ENCODE data around the gene GOLGA6B.
"Not testable (repeated sequence)": the region's sequence is repeated elsewhere in the genome, so short reads cannot be mapped to it uniquely, and the experiment has no call there.

GOLGA6B gene, protein sequence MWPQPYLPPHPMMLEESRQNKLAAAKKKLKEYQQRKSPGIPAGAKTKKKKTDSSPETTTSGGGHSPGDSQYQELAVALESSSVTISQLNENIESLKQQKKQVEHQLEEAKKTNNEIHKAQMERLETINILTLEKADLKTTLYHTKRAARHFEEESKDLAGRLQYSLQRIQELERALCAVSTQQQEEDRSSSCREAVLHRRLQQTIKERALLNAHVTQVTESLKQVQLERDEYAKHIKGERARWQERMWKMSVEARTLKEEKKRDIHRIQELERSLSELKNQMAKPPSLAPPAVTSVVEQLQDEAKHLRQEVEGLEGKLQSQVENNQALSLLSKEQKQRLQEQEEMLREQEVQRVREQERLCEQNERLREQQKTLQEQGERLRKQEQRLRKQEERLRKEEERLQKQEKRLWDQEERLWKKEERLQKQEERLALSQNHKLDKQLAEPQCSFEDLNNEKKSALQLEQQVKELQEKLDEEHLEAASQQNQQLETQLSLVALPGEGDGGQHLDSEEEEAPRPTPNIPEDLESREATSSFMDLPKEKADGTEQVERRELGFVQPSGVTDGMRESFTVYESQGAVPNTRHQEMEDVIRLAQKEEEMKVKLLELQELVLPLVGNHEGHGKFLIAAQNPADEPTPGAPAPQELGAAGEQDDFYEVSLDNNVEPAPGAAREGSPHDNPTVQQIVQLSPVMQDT

DNA sequence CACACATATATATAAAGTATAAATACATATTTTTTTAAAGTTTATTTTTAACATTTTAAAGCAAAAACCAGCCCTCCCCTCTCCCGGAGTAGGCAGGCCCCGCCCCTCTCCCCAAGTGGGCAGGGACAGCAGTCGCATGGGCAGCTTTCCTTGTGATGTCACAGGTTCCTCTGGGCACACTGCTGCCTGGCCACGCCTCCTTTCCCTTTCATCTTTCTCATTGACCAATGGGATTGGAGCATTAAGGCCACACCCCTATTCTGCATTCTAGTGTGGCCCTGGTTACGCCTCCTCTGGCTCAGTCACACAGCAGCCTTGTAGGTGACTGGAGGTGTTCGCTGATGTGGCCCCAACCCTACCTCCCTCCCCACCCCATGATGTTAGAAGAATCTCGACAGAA, at the start of gene GOLGA6B:
TSS of gene GOLGA6B (plus strand) at position 301 of the 400 bp plus-strand sequence. CDS start at position 342, 41 bp downstream.
- DNase-seq (ENCODE audit: low read depth in 2 of 2) = not testable (repeated sequence)

- no peak for DNase-seq (ENCODE audit: low read depth in 2 of 2)
Measured at GRCh38 chr15:72604794-72605193, 49.7 kb upstream of the GOLGA6B start.

DNA sequence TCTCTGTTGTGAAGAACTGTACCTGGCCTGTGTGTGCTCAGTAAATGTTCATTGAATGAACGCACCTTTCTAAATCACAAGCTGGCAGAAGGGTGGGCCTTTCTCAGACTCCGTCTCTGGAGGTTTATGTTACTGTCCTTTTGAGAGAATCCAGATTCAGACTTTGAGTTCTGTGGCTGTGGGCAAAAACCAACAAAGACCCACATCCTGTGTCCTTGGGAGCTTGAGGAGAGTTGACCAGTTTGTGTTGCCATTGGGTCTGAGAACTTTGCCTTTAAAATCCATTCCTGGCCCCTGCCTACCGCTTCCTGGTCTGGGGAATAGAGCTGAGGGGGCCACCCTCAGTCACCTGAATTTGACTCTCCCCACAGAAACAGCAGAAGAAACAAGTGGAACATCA, 46.4 kb upstream of the GOLGA6B start:
- not testable (repeated sequence) for DNase-seq (ENCODE audit: low read depth in 2 of 2)

GRCh38 chr15:72609862-72610261, 44.6 kb upstream of the GOLGA6B start:
- no peak for DNase-seq (ENCODE audit: low read depth in 2 of 2)

DNA sequence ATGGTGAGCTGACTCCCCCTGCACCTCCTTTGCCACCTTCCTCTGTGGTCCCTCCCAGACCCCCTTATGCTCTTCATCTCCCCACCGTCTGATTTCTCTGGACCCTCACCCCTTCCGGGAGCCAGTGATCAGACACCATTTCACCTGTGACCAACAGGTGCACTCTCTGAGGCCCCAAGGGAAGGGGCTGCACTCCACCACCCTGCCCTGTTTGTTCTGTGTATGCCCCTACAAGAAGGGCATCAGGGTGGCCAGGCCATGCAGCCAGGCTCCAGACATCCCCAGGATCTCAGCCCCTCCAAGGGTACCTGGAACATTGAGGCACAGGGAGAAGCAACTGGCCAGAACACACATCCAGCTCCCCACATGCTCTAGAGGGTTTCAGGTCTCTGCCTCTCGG, 42.2 kb upstream of the GOLGA6B start:
- DNase-seq (ENCODE audit: low read depth in 2 of 2) = not testable (repeated sequence)

DNA sequence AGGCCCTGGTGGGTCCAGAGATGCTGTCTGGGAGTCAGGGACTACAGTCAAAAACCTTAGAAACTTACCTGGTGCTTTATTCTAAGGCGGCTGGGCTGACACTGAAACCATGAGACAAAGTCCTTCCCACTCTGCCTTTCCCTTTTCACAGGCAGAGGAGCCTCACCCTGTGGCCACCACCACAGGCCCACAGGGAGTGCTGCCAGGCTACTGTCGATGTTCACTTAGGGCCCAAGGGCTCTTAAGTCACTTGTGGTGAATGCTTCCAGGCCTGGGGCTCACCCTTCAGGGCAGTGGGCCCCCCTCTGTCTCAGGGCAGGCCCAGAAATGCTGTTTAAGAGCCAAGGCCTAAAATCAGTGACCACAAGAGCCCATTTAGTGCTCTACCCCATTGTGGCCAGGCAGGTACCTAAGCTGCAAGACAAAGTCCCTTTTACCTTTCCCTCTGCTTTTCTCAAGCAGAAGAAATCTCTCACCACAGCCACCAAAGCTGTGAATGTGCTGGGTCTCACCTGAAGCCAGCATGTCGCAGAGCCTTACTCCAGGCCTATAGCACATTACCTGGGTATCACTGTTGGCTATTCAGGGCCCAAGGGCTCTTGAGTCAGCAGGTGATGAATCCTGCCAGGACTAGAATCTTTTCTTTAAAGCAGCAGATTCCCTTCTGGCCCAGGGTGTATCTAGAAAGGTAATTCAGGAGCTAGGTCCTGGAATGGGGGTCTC, 39.5 kb upstream of the GOLGA6B start:
- DNase-seq (ENCODE audit: low read depth in 2 of 2) = no peak

DNA sequence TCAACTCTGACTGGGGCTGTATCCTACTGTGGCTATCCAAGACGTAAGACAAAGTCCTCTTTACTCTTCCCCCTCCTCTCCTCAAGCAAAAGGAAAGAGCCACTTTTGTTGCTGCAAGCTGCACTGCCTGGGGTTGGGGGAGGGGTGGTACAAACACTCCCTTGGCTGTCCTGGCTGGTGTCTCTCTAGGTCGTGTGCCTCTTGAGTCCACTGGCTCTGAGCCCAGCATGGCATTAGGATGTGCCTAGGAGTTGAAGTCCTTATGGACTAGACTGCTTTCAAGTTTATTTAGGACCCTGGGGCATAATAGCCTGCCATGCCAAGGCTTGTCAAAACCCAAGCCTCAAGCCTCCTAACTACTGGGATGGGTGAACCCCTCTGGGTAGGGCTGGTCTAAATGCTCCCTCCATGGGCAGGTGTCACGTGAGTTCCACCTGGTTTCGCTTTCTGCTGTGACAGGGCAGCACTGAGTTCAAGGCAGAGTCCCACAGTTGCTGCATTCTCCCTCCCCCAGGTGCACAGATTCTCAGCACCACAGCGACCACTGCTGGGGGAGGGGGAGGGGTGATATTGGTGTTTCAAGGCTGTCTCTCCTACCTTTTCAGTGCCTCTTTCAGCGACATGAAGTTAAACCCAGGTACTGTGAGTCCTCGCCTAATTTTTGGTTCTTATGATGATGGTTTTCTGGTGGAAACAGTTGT, 38.8 kb upstream of the GOLGA6B start:
- not testable (repeated sequence) for DNase-seq (ENCODE audit: low read depth in 2 of 2)

- DNase-seq (ENCODE audit: low read depth in 2 of 2) = no peak
Measured at GRCh38 chr15:72616491-72617210, 37.8 kb upstream of the GOLGA6B start.

GRCh38 chr15:72623854-72624253, 30.6 kb upstream of the GOLGA6B start:
- DNase-seq (ENCODE audit: low read depth in 2 of 2) = not testable (repeated sequence)

DNA sequence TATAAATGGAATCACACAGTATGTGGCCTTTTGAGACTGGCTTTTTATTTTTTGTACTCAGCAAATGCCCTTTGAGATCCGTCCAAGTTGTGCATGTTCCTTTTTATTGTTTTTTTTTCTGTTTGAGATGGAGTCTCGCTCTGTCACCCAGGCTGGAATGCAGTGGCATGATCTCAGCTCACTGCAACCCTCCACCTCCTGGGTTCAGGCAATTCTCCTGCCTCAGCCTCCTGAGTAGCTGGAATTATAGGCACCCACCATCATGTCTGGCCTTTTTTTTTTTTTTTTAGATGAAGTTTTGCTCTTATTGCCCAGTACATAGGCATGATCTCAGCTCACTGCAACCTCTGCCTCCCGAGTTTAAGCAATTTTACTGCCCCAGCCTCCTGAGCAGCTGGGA, 28.3 kb upstream of the GOLGA6B start:
- not testable (repeated sequence) for DNase-seq (ENCODE audit: low read depth in 2 of 2)

DNA sequence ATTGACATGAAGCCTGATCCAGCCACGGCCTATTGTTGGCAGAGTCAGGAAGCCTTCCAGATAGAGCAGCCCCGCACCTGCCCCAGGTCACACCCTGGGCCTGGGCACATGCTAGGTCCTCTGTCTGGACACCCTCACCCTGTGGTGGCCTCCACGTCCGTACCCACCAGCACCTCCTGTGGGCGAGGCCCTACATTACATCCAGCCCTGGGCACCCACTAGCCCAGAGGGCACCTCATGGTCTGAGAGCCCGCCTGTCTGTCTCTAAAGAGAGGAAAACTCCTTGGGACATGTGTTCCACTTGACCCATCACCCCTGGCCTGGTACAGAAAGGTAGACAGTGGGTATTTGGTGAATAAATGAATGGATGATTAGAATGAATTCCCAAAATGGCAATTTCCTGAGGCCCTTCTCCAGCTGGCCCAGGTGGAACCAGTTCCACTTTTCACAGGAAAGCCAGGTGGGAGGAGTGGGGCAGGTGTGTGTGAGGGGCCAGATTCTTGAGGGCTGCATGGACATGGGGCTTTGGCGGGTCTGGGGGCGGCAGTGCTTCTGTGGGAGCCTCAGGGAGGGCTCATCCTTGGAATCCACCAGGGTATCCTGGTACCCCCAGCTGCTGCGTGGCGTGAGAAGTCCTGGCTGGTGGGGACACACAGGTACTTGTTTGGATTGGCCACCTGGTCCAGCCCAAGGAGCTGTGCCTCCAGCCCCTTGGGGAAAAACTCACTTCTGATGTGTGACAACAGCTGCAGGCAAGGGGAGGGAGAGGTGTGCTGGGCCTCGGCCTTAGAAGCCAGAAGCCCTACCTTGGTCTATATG, 26.0 kb upstream of the GOLGA6B start:
- DNase-seq (ENCODE audit: low read depth in 2 of 2) = not testable (repeated sequence)

DNA sequence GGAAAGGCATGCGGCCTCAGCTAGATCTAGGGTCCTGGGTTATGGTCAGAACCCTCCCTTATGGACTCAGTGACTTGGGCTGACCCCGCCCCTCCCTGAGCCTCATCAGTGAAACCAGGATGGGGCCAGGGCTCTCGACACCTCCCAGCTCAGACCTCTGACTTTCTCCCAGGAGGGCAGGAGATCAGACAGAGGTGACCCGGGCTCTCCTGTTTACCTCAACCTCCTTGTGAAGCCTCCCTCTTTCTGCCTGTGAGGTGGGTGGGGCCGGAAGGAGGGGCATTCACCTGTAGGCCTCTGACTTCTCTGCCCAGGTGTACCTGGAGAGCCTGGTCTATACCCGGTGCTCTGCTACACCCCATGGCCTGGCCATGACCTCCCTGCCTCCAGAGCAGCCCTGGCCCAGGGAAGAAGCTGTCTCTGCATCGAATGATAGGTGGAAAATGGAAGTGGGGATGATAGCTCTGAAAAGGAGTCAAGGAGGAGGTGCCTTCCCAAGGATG, 25.4 kb upstream of the GOLGA6B start:
- not testable (repeated sequence) for DNase-seq (ENCODE audit: low read depth in 2 of 2)

DNA sequence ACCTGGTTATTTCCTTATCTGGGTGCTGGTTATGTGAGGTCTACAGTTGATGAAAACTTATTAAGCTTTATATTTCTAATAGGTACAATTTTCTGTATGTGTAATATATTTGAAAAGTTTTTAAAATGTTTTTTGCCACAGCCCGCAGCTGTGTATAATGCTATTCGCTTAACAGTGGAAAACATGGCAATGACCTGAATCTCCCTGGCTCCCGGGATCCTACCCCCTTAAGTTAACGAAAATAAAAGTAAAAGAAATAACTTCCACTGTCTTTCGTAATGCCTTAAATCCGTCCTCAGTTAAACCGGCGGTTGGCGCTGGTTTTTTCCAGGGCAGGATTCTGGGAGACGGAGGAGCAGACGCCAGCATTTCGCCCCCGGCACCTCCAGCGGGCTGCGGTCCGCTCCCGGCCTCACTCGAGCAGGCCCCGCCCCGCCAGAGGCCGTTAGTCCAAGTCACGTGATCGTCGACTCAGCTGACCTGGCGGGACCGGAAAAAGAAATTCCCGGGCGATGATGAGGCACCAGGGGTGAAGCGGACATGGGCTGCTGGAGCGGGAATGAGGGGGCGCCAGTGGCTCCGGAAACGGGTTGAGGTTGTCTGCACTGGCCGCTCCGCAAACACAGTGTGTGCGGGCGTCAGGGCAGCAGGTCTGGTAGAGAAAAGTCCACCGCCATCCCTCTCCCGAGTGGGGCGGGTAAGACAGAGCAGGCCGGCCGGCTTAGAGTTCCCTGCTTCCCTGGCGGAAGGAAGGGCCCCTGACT, 17.8 kb upstream of the GOLGA6B start:
- peak; percentile 4 to 31 for DNase-seq (ENCODE audit: low read depth in 2 of 2)

- DNase-seq (ENCODE audit: low read depth in 2 of 2) = not testable (repeated sequence)
Measured at GRCh38 chr15:72639759-72640483, 14.6 kb upstream of the GOLGA6B start.

DNA sequence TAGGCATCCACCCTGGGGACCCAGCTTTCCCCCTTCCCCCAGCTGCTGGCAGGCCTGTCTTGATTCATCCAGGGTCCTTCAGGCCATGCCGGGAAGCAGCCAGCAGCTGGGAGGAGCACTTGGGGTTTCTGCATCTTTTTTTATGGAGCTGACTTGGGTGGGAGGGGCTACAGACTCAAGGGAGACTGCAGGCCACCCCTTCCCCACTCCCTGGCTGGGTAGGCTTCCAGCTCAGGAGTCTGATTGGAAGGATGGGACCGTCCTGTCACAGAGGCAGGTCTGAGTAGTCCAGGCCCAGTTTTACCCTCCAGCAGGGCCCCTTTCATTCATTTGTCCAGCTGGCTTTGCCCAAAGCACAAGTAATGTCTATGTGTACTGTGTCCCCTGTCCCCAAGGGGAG, 12.2 kb upstream of the GOLGA6B start:
- DNase-seq (ENCODE audit: low read depth in 2 of 2) = not testable (repeated sequence)

- not testable (repeated sequence) for DNase-seq (ENCODE audit: low read depth in 2 of 2)
Measured at GRCh38 chr15:72648631-72649253, 5.8 kb upstream of the GOLGA6B start.

DNA sequence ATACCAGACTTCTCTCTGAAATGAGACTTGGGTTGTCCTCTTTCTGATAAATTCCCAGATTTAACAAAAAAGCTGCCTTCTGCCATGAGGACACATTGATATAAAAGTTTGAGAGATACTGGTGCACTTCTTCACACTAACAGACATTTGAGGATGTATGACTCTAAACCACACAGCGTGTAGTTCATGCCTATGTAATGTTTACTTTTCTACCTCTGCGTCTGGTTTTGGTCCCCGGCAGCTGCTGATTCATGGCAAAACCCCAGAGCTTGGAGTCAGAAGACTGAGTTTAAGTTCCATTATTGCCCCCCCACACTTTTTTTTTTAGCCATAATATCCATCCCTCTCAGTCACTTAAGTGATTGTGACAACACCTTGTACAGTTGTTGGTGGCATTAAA, 1.5 kb downstream of the GOLGA6B start:
- not testable (repeated sequence) for DNase-seq (ENCODE audit: low read depth in 2 of 2)

DNA sequence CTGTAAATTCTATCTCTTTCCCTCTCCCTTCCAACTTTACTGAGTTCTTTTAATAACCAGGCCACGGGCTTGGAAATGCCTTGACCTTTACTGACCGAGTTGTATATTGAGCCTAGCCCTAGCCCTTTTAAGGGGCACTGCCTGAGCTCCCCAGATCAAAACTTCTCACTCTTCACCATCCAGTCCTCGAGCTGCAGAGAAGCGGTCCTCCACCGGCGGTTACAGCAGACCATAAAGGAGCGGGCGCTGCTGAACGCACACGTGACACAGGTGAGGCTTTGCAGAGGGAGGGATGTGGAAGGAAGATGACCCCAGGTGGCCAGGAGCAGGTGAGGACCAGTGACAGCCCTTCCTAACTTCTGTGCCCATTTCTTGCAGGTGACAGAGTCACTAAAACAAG, 6.6 kb downstream of the GOLGA6B start:
- not testable (repeated sequence) for DNase-seq (ENCODE audit: low read depth in 2 of 2)
